ENCODE measurements around the gene ST8SIA2. TPM values are rescaled to one million over a fixed set of nuclear protein-coding genes. Genes with fewer than 3 reads are reported as not detected.

ST8SIA2 gene
- total RNA-seq, 2 experiments from 2014 or later: not detected

GRCh38 chr15:92400573-92400972 is 6.9 kb downstream of the ST8SIA2 start:
- H3K4me3 Mint-ChIP-seq: no peak overlapping the region
- no peaks in the 10 kb centered on the region for H3K4me1 ChIP-seq (ENCODE audit: insufficient read depth, low read length)
- no peaks in the 10 kb centered on the region for H3K36me3 Mint-ChIP-seq (ENCODE audit: low read depth)
- intact Hi-C loops (cut with DNase I, micrococcal nuclease): no loop called here
- no peak for TF ChIP-seq CTCF (IDR thresholded peaks at IDR 0.05)
- H3K4me1 Mint-ChIP-seq (ENCODE audit: low read depth): no peaks in the 10 kb centered on the region
- ChIA-PET POLR2A (no interaction called here), CTCF (no interaction called here)
- no peaks in the 10 kb centered on the region for H3K36me3 ChIP-seq (ENCODE audit: insufficient read depth, low read length)
- no peak for ATAC-seq (ENCODE audit: poor library complexity)
- no peak overlapping the region for H3K4me3 ChIP-seq (ENCODE audit: low read length)
- no peaks in the 10 kb centered on the region for H3K9me3 ChIP-seq (ENCODE audit: control insufficient read depth in 1 of 2, insufficient read depth in 1 of 2, low read length in 2 of 2)
- H3K27me3 Mint-ChIP-seq: peaks cover 48% of the 10 kb centered on the region
- H3K27ac ChIP-seq (ENCODE audit: low read depth in 1 of 2, low read length in 2 of 2): no peak overlapping the region
- DNase-seq: no peak
- H3K9me3 Mint-ChIP-seq: no peaks in the 10 kb centered on the region
- no peak overlapping the region for H3K27ac Mint-ChIP-seq
- peaks cover 6 to 14% of the 10 kb centered on the region in 2 experiments for H3K27me3 ChIP-seq (ENCODE audit: control insufficient read depth in 1 of 2, insufficient read depth in 2 of 2, low read length in 2 of 2)

- H3K27me3 ChIP-seq (ENCODE audit: control insufficient read depth in 1 of 2, insufficient read depth in 2 of 2, low read length in 2 of 2): peaks cover under 1 to 8% of the 10 kb centered on the region in 2 experiments
- Mint-ChIP-seq H3K4me1 (ENCODE audit: low read depth) (no peaks in the 10 kb centered on the region), H3K36me3 (ENCODE audit: low read depth) (no peaks in the 10 kb centered on the region), H3K27me3 (peaks cover 42% of the 10 kb centered on the region), H3K9me3 (no peaks in the 10 kb centered on the region), H3K27ac (no peak overlapping the region), H3K4me3 (no peak overlapping the region)
- no peaks in the 10 kb centered on the region for H3K36me3 ChIP-seq (ENCODE audit: insufficient read depth, low read length)
- intact Hi-C loops (cut with DNase I, micrococcal nuclease): no loop called here
- DNase-seq: no peak
- H3K4me1 ChIP-seq (ENCODE audit: insufficient read depth, low read length): no peaks in the 10 kb centered on the region
- ChIA-PET POLR2A (no interaction called here), CTCF (no interaction called here)
- H3K9me3 ChIP-seq (ENCODE audit: control insufficient read depth in 1 of 2, insufficient read depth in 1 of 2, low read length in 2 of 2): no peaks in the 10 kb centered on the region
- H3K4me3 ChIP-seq (ENCODE audit: low read length): no peak overlapping the region
- ATAC-seq (ENCODE audit: poor library complexity): no peak
- H3K27ac ChIP-seq (ENCODE audit: low read depth in 1 of 2, low read length in 2 of 2): no peak overlapping the region
- no peak for TF ChIP-seq CTCF (IDR thresholded peaks at IDR 0.05)
These were observed 7.5 kb downstream of the ST8SIA2 start for GRCh38 chr15:92400980-92401787.

GRCh38 chr15:92402751-92403150 is 9.1 kb downstream of the ST8SIA2 start:
- intact Hi-C loops (cut with DNase I, micrococcal nuclease): no loop called here
- H3K9me3 Mint-ChIP-seq: no peaks in the 10 kb centered on the region
- H3K4me3 Mint-ChIP-seq: no peak overlapping the region
- Histone ChIP-seq H3K4me1 (ENCODE audit: insufficient read depth, low read length) (no peaks in the 10 kb centered on the region), H3K4me3 (ENCODE audit: low read length) (no peak overlapping the region), H3K9me3 (ENCODE audit: control insufficient read depth in 1 of 2, insufficient read depth in 1 of 2, low read length in 2 of 2) (no peaks in the 10 kb centered on the region), H3K27ac (ENCODE audit: low read depth in 1 of 2, low read length in 2 of 2) (no peak overlapping the region), H3K27me3 (ENCODE audit: control insufficient read depth in 1 of 2, insufficient read depth in 2 of 2, low read length in 2 of 2) (no peaks in the 10 kb centered on the region), H3K36me3 (ENCODE audit: insufficient read depth, low read length) (no peaks in the 10 kb centered on the region)
- DNase-seq (no peak), ATAC-seq (ENCODE audit: poor library complexity) (no peak)
- TF ChIP-seq CTCF (IDR thresholded peaks at IDR 0.05): no peak
- no peaks in the 10 kb centered on the region for H3K4me1 Mint-ChIP-seq (ENCODE audit: low read depth)
- H3K27me3 Mint-ChIP-seq: peaks cover 30% of the 10 kb centered on the region
- POLR2A ChIA-PET: no interaction called here
- H3K36me3 Mint-ChIP-seq (ENCODE audit: low read depth): no peaks in the 10 kb centered on the region
- CTCF ChIA-PET: no interaction called here
- H3K27ac Mint-ChIP-seq: no peak overlapping the region

Data from CD4-positive, alpha-beta T cell (primary cell).